Neural progenitor cell (in vitro differentiated cells): ENCODE measurements around the gene KDM2A. TPM values are rescaled to one million over a fixed set of nuclear protein-coding genes. Genes with fewer than 3 reads are reported as not detected.
A peak's percentile ranks its signal among the peaks of the same experiment; 100 is the strongest.

Source experiments
- DNase-seq: peaks from one replicate; pipeline ENCODE4 v3.0.0-alpha.2; 2016; ENCODE audit warnings: low spot score
- H2AFZ ChIP-seq: fragments of 200-600 bp; sonication (generic); replicated peaks from 2 replicates; pipeline ENCODE4 v1.6.1; 2016; ENCODE audit warnings: antibody characterized with exemption
- H3F3A ChIP-seq: fragments of 200-600 bp; sonication (generic); 2 replicates; pipeline ENCODE4 v1.6.1; 2016; ENCODE audit warnings: antibody characterized with exemption, low read depth
- H3K27ac ChIP-seq: fragments of 200-600 bp; sonication (generic); 2 replicates; pipeline ENCODE4 v1.5.1; 2016; ENCODE audit warnings: mild to moderate bottlenecking
- H3K27me3 ChIP-seq: fragments of 200-600 bp; sonication (generic); 2 replicates; pipeline ENCODE4 v1.6.1; 2016; ENCODE audit warnings: mild to moderate bottlenecking, moderate library complexity
- H3K36me3 ChIP-seq: fragments of 200-600 bp; sonication (generic); 2 replicates; pipeline ENCODE4 v1.5.1; 2016
- H3K4me1 ChIP-seq: fragments of 200-600 bp; sonication (generic); 2 replicates; pipeline ENCODE4 v1.6.1; 2016; ENCODE audit warnings: mixed run types
- H3K4me2 ChIP-seq: fragments of 200-600 bp; sonication (generic); 2 replicates; pipeline ENCODE4 v1.6.1; 2016
- H3K4me3 ChIP-seq: fragments of 200-600 bp; sonication (generic); 2 replicates; pipeline ENCODE4 v1.5.1; 2016
- H3K79me2 ChIP-seq: fragments of 200-600 bp; sonication (generic); 2 replicates; pipeline ENCODE4 v1.6.1; 2016; ENCODE audit warnings: low read depth
- H3K9ac ChIP-seq: fragments of 200-600 bp; sonication (generic); 2 replicates; pipeline ENCODE4 v1.6.1; 2016
- H3K9me3 ChIP-seq: fragments of 200-600 bp; sonication (generic); 2 replicates; pipeline ENCODE4 v1.5.1; 2016; ENCODE audit warnings: low read depth
- H4K20me1 ChIP-seq: fragments of 200-600 bp; sonication (generic); 2 replicates; pipeline ENCODE4 v1.6.1; 2016; ENCODE audit warnings: low read depth
- H3K27ac Mint-ChIP-seq: 3 replicates; pipeline ENCODE4 v1.8.0; 2021; ENCODE audit warnings: mixed read lengths
- H3K27me3 Mint-ChIP-seq: 2 replicates; pipeline ENCODE4 v1.8.0; 2022; ENCODE audit warnings: low read depth, mild to moderate bottlenecking, inconsistent platforms, moderate library complexity, mixed read lengths; ENCODE audit not compliant: insufficient read depth
- H3K36me3 Mint-ChIP-seq: 3 replicates; pipeline ENCODE4 v1.8.0; 2021; ENCODE audit warnings: mixed read lengths
- H3K4me1 Mint-ChIP-seq: 3 replicates; pipeline ENCODE4 v1.8.0; 2021; ENCODE audit warnings: mixed read lengths
- H3K4me3 Mint-ChIP-seq: 3 replicates; pipeline ENCODE4 v1.8.0; 2021; ENCODE audit warnings: mild to moderate bottlenecking, moderate library complexity, mixed read lengths
- H3K9me3 Mint-ChIP-seq: 3 replicates; pipeline ENCODE4 v1.8.0; 2020; ENCODE audit warnings: mixed read lengths
- EZH2 ChIP-seq: fragments of 200-600 bp; sonication (generic); IDR thresholded peaks from 2 replicates; pipeline ENCODE4 v1.6.1; 2017; ENCODE audit warnings: antibody characterized with exemption, mild to moderate bottlenecking, moderate library complexity
- EZH2phosphoT487 ChIP-seq: fragments of 200-600 bp; sonication (generic); IDR thresholded peaks from 2 replicates; pipeline ENCODE4 v1.6.1; 2017; ENCODE audit warnings: antibody characterized with exemption
- total RNA-seq: library from RNA; depleted of rRNA; stranded (reverse); fragments of >200 nt; gene quantifications from 2 replicates; pipeline ENCODE4 v1.2.3, GENCODE V29; 2015; ENCODE audit warnings: low replicate concordance
- TF ChIP-seq, protein P1 (sequence below): fragments of 200-600 bp; sonication (generic); IDR thresholded peaks from 2 replicates; pipeline ENCODE4 v1.5.1; 2017; ENCODE audit warnings: antibody characterized with exemption, mild to moderate bottlenecking

The KDM2A gene
- total RNA-seq, 1 donor from 2014 or later = 49.5 TPM

DNA sequence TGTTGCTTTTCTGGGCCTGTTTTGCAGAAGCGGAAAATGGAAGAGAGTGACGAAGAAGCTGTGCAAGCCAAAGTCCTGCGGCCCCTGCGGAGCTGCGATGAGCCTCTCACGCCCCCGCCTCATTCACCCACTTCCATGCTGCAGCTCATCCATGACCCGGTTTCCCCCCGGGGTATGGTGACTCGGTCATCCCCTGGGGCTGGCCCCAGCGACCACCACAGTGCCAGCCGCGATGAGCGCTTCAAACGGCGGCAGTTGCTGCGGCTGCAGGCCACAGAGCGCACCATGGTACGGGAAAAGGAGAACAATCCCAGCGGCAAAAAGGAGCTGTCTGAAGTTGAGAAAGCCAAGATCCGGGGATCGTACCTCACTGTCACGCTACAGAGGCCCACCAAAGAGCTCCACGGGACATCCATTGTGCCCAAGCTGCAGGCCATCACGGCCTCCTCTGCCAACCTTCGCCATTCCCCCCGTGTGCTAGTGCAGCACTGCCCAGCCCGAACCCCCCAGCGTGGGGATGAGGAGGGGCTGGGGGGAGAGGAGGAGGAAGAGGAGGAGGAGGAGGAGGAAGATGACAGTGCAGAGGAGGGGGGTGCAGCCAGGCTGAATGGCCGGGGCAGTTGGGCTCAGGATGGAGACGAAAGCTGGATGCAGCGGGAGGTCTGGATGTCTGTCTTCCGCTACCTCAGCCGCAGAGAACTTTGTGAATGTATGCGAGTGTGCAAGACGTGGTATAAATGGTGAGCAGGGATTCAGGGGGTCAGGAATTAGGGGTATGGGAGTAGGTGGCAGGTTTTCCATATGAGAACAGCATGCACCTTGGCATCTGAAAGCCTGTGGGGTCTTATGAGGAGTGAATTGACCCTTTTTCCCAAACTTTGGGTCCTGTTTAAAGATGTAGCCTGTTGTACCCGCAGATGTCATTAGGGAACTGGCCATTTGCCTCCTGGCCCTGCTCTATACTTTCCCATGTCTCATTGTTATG, 131.3 kb downstream of the KDM2A start:
- Histone ChIP-seq H3K4me1 (no peaks in the 10 kb centered on the region), H2AFZ (no peak overlapping the region), H3K27ac (no peak overlapping the region), H3K27me3 (no peaks in the 10 kb centered on the region), H3K36me3 (peaks cover 24% of the 10 kb centered on the region), H4K20me1 (peaks cover 35% of the 10 kb centered on the region), H3K9ac (no peak overlapping the region), H3K4me3 (no peak overlapping the region), H3F3A (peaks cover 35% of the 10 kb centered on the region), H3K4me2 (no peak overlapping the region), H3K9me3 (no peaks in the 10 kb centered on the region), H3K79me2 (peaks cover 7% of the 10 kb centered on the region)
- peaks cover 43% of the 10 kb centered on the region for H3K36me3 Mint-ChIP-seq
- DNase-seq = no peak
- H3K4me3 Mint-ChIP-seq = no peak overlapping the region
- H3K9me3 Mint-ChIP-seq = no peaks in the 10 kb centered on the region
- TF ChIP-seq EZH2phosphoT487 (no peak), EZH2 (no peak)
- TF ChIP-seq, protein P1, sequence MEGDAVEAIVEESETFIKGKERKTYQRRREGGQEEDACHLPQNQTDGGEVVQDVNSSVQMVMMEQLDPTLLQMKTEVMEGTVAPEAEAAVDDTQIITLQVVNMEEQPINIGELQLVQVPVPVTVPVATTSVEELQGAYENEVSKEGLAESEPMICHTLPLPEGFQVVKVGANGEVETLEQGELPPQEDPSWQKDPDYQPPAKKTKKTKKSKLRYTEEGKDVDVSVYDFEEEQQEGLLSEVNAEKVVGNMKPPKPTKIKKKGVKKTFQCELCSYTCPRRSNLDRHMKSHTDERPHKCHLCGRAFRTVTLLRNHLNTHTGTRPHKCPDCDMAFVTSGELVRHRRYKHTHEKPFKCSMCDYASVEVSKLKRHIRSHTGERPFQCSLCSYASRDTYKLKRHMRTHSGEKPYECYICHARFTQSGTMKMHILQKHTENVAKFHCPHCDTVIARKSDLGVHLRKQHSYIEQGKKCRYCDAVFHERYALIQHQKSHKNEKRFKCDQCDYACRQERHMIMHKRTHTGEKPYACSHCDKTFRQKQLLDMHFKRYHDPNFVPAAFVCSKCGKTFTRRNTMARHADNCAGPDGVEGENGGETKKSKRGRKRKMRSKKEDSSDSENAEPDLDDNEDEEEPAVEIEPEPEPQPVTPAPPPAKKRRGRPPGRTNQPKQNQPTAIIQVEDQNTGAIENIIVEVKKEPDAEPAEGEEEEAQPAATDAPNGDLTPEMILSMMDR = no peak
- H3K27ac Mint-ChIP-seq = no peak overlapping the region
- H3K27me3 Mint-ChIP-seq = peaks cover 2% of the 10 kb centered on the region
- H3K4me1 Mint-ChIP-seq = no peaks in the 10 kb centered on the region

GRCh38 chr11:67251841-67252240, 132.8 kb downstream of the KDM2A start:
- H3K27ac ChIP-seq = no peak overlapping the region
- no peaks in the 10 kb centered on the region for H3K4me1 ChIP-seq
- no peak overlapping the region for H3K4me3 Mint-ChIP-seq
- H3K27me3 ChIP-seq = no peaks in the 10 kb centered on the region
- H3K4me2 ChIP-seq = no peak overlapping the region
- no peak overlapping the region for H3K9ac ChIP-seq
- H3K36me3 ChIP-seq = peaks cover 11% of the 10 kb centered on the region
- peaks cover 27% of the 10 kb centered on the region for H4K20me1 ChIP-seq
- peaks cover 38% of the 10 kb centered on the region for H3K36me3 Mint-ChIP-seq
- no peaks in the 10 kb centered on the region for H3K4me1 Mint-ChIP-seq
- no peaks in the 10 kb centered on the region for H3K9me3 Mint-ChIP-seq
- peaks cover 33% of the 10 kb centered on the region for H3F3A ChIP-seq
- DNase-seq = no peak
- no peak overlapping the region for H3K4me3 ChIP-seq
- H2AFZ ChIP-seq = no peak overlapping the region
- peaks cover 7% of the 10 kb centered on the region for H3K79me2 ChIP-seq
- no peak overlapping the region for H3K27ac Mint-ChIP-seq
- no peaks in the 10 kb centered on the region for H3K9me3 ChIP-seq
- H3K27me3 Mint-ChIP-seq = peaks cover 2% of the 10 kb centered on the region
- no peak for TF ChIP-seq EZH2phosphoT487
- TF ChIP-seq, protein P1 = no peak
- no peak for TF ChIP-seq EZH2

GRCh38 chr11:67252831-67253239, 133.8 kb downstream of the KDM2A start:
- H3K36me3 ChIP-seq = peaks cover 10% of the 10 kb centered on the region
- H3K4me3 ChIP-seq = no peak overlapping the region
- H3K4me2 ChIP-seq = no peak overlapping the region
- H4K20me1 ChIP-seq = peaks cover 27% of the 10 kb centered on the region
- H3K27ac ChIP-seq = no peak overlapping the region
- no peaks in the 10 kb centered on the region for H3K27me3 ChIP-seq
- H3K9me3 Mint-ChIP-seq = no peaks in the 10 kb centered on the region
- no peak overlapping the region for H3K4me3 Mint-ChIP-seq
- peaks cover 2% of the 10 kb centered on the region for H3K27me3 Mint-ChIP-seq
- no peaks in the 10 kb centered on the region for H3K4me1 ChIP-seq
- peaks cover 42% of the 10 kb centered on the region for H3K36me3 Mint-ChIP-seq
- no peak overlapping the region for H3K27ac Mint-ChIP-seq
- DNase-seq = peak; percentile 63
- peaks cover 2% of the 10 kb centered on the region for H3K79me2 ChIP-seq
- H3F3A ChIP-seq = peaks cover 40% of the 10 kb centered on the region
- H3K4me1 Mint-ChIP-seq = no peaks in the 10 kb centered on the region
- TF ChIP-seq EZH2 = no peak
- TF ChIP-seq, protein P1 = peak; percentile 43
- TF ChIP-seq EZH2phosphoT487 = no peak
- no peaks in the 10 kb centered on the region for H3K9me3 ChIP-seq
- no peak overlapping the region for H3K9ac ChIP-seq
- H2AFZ ChIP-seq = no peak overlapping the region
